ENCODE measurements around the gene ZNF639.

ZNF639 gene

DNA sequence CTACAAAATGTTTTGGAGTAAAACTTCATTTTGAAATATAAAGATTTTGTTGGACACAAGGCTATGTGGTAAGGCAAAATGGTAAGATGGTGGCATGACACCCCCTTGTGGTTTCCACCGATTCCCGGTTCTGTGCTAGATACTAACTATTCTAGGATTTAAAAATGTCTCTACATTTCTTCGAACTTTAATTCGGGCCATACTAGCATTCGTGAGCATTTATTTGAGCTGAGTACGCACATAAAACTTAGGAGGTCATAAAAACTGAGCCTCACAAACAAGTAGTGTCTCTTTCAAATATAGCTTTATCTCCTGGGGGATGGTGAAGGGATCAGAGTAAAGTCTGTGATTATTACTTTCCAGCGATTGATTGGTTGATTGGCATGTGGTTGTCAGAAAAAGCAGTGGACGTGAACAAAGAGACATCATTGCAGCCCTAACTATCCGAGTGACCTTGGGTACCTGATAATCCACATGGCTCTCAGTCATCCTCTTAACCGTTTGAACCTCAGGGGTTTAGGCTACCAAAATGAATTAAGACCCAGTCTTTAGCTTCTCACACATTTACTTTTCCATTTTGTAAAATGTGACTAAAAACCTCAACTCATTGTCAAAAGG is 1.1 kb upstream of the ZNF639 start:
- TF ChIP-seq ARNTL (CRISPR knock-in tag; IDR thresholded peaks at IDR 0.05; ENCODE audit: borderline replicate concordance, low read depth): no peak
- TF ChIP-seq BACH2 (CRISPR knock-in tag; IDR thresholded peaks at IDR 0.05; ENCODE audit: borderline replicate concordance): no peak
- TF ChIP-seq, protein P1, sequence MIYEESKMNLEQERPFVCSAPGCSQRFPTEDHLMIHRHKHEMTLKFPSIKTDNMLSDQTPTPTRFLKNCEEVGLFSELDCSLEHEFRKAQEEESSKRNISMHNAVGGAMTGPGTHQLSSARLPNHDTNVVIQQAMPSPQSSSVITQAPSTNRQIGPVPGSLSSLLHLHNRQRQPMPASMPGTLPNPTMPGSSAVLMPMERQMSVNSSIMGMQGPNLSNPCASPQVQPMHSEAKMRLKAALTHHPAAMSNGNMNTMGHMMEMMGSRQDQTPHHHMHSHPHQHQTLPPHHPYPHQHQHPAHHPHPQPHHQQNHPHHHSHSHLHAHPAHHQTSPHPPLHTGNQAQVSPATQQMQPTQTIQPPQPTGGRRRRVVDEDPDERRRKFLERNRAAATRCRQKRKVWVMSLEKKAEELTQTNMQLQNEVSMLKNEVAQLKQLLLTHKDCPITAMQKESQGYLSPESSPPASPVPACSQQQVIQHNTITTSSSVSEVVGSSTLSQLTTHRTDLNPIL (CRISPR knock-in tag; IDR thresholded peaks at IDR 0.05; ENCODE audit: low read depth): no peak
- no peak for TF ChIP-seq ZNF565 (CRISPR knock-in tag; conservative IDR thresholded peaks at IDR 0.05; ENCODE audit: low read depth)
- TF ChIP-seq GLIS3 (CRISPR knock-in tag; IDR thresholded peaks at IDR 0.05): no peak
- TF ChIP-seq PPARA (CRISPR knock-in tag; IDR thresholded peaks at IDR 0.05; ENCODE audit: borderline replicate concordance): no peak
- TF ChIP-seq ZNF70 (CRISPR knock-in tag; IDR thresholded peaks at IDR 0.05): no peak
- TF ChIP-seq TOX (CRISPR knock-in tag; IDR thresholded peaks at IDR 0.05; ENCODE audit: borderline replicate concordance): no peak
- TF ChIP-seq ZNF8 (CRISPR knock-in tag; IDR thresholded peaks at IDR 0.05): no peak
- TF ChIP-seq, protein P2, sequence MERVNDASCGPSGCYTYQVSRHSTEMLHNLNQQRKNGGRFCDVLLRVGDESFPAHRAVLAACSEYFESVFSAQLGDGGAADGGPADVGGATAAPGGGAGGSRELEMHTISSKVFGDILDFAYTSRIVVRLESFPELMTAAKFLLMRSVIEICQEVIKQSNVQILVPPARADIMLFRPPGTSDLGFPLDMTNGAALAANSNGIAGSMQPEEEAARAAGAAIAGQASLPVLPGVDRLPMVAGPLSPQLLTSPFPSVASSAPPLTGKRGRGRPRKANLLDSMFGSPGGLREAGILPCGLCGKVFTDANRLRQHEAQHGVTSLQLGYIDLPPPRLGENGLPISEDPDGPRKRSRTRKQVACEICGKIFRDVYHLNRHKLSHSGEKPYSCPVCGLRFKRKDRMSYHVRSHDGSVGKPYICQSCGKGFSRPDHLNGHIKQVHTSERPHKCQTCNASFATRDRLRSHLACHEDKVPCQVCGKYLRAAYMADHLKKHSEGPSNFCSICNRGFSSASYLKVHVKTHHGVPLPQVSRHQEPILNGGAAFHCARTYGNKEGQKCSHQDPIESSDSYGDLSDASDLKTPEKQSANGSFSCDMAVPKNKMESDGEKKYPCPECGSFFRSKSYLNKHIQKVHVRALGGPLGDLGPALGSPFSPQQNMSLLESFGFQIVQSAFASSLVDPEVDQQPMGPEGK (CRISPR knock-in tag; IDR thresholded peaks at IDR 0.05; ENCODE audit: borderline replicate concordance): no peak
- no peak for TF ChIP-seq ISL1 (CRISPR knock-in tag; IDR thresholded peaks at IDR 0.05)
- TF ChIP-seq RARB (CRISPR knock-in tag; IDR thresholded peaks at IDR 0.05): no peak
- no peak for TF ChIP-seq SNAI2 (CRISPR knock-in tag; IDR thresholded peaks at IDR 0.05)
- ATAC-seq: peak; percentile 51

DNA sequence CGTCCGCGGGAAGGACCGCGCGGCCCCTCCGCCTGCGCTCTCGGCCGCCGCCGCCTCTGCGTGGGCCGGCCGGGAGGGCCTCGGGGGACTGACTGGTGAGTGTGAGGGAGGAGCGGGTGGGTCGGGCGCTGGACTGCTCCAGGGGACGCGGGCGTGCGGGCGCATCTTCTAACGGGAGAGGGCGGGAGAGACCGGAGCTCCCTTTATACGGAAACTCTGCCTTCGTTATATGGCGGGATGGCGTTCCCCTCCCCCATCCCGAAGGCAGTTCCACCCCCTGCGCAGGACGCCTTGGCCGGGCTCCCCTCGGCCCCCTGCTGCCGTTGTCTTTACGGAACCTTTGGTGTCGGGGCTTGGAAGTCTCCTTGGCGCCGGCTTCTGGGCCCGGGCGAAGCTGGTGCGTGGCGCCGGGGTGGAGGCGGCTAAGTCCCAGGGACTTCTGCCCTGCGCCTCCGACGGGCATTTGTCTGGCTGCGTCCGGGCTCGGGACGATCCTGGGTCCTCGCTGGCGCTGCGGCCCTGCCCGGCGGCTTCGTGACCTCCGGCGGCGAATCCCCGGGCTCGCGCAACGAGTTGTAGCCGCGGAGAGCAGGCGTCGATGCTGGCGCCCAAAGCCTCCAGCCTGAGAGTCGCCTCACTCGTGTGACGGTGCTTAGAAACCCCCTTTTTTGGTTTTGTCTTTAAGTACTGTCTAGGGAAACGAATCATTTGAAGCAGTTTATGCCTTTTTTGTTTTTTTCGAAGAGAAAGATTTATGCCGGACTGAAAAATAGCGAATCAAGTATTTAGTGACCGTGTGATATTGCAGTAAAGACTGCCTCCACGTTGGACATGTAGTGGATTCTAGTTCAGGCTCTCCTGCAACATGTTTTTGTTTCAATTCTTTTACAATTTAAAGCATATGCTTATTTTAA is 623 bp downstream of the ZNF639 start:
- no peak for TF ChIP-seq CSDC2 (CRISPR knock-in tag; IDR thresholded peaks at IDR 0.05)
- no peak for TF ChIP-seq PPARA (CRISPR knock-in tag; IDR thresholded peaks at IDR 0.05; ENCODE audit: borderline replicate concordance)
- TF ChIP-seq ESRRG (CRISPR knock-in tag; IDR thresholded peaks at IDR 0.05): 0 out of 2 replicates have a peak, but pooled peaks have one; percentile 12
- TF ChIP-seq ZNF565 (CRISPR knock-in tag; conservative IDR thresholded peaks at IDR 0.05; ENCODE audit: low read depth): no peak
- no peak for TF ChIP-seq ISL1 (CRISPR knock-in tag; IDR thresholded peaks at IDR 0.05)
- TF ChIP-seq SNAI2 (CRISPR knock-in tag; IDR thresholded peaks at IDR 0.05): no peak
- no peak for TF ChIP-seq TCF4 (CRISPR knock-in tag; IDR thresholded peaks at IDR 0.05; ENCODE audit: borderline replicate concordance)
- peak; percentile 60 for ATAC-seq

DNA sequence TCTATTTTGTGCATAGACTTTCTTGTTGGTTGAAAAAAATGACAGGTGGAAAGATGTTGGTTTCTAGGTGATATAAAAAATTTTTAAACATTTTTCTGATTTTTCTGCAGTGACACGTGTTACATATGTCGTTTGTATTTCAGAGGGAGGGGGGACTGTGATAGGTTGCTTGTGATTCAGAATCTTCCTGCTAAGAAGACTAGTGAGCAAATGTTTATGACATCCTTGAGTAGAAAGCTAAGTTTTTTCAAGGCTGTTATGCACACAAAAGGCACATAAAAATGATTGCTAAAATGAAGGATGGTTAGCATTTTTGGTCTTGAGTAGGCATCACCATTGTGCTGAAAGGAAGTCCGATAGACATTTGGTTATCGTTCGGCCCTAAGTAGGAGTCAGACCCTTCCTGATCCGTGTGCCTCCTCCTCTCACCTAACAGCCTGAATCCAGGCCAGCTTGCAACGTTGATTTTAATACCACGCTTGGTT is 1.5 kb downstream of the ZNF639 start:
- 0 out of 3 replicates have a peak, but pooled peaks have one; percentile 6 for ATAC-seq
- TF ChIP-seq SNAI2 (CRISPR knock-in tag; IDR thresholded peaks at IDR 0.05) (no peak), ZNF8 (CRISPR knock-in tag; IDR thresholded peaks at IDR 0.05) (no peak), TCF4 (CRISPR knock-in tag; IDR thresholded peaks at IDR 0.05; ENCODE audit: borderline replicate concordance) (no peak), ESRRG (CRISPR knock-in tag; IDR thresholded peaks at IDR 0.05) (no peak), TOX (CRISPR knock-in tag; IDR thresholded peaks at IDR 0.05; ENCODE audit: borderline replicate concordance) (no peak), BACH2 (CRISPR knock-in tag; IDR thresholded peaks at IDR 0.05; ENCODE audit: borderline replicate concordance) (no peak), ZNF565 (CRISPR knock-in tag; conservative IDR thresholded peaks at IDR 0.05; ENCODE audit: low read depth) (no peak), ARNTL (CRISPR knock-in tag; IDR thresholded peaks at IDR 0.05; ENCODE audit: borderline replicate concordance, low read depth) (no peak), PPARA (CRISPR knock-in tag; IDR thresholded peaks at IDR 0.05; ENCODE audit: borderline replicate concordance) (no peak), RARB (CRISPR knock-in tag; IDR thresholded peaks at IDR 0.05) (no peak), ISL1 (CRISPR knock-in tag; IDR thresholded peaks at IDR 0.05) (no peak), GLIS3 (CRISPR knock-in tag; IDR thresholded peaks at IDR 0.05) (no peak), ZFP30 (CRISPR knock-in tag; IDR thresholded peaks at IDR 0.05) (no peak), ZNF70 (CRISPR knock-in tag; IDR thresholded peaks at IDR 0.05) (no peak), CSDC2 (CRISPR knock-in tag; IDR thresholded peaks at IDR 0.05) (no peak)
- TF ChIP-seq, protein P2 (CRISPR knock-in tag; IDR thresholded peaks at IDR 0.05; ENCODE audit: borderline replicate concordance): no peak
- TF ChIP-seq, protein P3, sequence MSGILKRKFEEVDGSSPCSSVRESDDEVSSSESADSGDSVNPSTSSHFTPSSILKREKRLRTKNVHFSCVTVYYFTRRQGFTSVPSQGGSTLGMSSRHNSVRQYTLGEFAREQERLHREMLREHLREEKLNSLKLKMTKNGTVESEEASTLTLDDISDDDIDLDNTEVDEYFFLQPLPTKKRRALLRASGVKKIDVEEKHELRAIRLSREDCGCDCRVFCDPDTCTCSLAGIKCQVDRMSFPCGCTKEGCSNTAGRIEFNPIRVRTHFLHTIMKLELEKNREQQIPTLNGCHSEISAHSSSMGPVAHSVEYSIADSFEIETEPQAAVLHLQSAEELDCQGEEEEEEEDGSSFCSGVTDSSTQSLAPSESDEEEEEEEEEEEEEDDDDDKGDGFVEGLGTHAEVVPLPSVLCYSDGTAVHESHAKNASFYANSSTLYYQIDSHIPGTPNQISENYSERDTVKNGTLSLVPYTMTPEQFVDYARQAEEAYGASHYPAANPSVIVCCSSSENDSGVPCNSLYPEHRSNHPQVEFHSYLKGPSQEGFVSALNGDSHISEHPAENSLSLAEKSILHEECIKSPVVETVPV (CRISPR knock-in tag; IDR thresholded peaks at IDR 0.05): no peak
- TF ChIP-seq, protein P4, sequence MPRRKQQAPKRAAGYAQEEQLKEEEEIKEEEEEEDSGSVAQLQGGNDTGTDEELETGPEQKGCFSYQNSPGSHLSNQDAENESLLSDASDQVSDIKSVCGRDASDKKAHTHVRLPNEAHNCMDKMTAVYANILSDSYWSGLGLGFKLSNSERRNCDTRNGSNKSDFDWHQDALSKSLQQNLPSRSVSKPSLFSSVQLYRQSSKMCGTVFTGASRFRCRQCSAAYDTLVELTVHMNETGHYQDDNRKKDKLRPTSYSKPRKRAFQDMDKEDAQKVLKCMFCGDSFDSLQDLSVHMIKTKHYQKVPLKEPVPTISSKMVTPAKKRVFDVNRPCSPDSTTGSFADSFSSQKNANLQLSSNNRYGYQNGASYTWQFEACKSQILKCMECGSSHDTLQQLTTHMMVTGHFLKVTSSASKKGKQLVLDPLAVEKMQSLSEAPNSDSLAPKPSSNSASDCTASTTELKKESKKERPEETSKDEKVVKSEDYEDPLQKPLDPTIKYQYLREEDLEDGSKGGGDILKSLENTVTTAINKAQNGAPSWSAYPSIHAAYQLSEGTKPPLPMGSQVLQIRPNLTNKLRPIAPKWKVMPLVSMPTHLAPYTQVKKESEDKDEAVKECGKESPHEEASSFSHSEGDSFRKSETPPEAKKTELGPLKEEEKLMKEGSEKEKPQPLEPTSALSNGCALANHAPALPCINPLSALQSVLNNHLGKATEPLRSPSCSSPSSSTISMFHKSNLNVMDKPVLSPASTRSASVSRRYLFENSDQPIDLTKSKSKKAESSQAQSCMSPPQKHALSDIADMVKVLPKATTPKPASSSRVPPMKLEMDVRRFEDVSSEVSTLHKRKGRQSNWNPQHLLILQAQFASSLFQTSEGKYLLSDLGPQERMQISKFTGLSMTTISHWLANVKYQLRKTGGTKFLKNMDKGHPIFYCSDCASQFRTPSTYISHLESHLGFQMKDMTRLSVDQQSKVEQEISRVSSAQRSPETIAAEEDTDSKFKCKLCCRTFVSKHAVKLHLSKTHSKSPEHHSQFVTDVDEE (CRISPR knock-in tag; IDR thresholded peaks at IDR 0.05): no peak

All from SK-N-SH treated with all-trans-retinoic acid at 6 μM for 48 hours (cell line).